ENCODE results near the gene STK24.

GRCh38 chr13:98467263-98467985, 109.5 kb downstream of the STK24 start:
- TF ChIP-seq CTCF (conservative IDR thresholded peaks at IDR 0.05 in 1 of 2, IDR thresholded peaks at IDR 0.05 in 1 of 2; ENCODE audit: low read depth in 1 of 2, low read length in 2 of 2) (no peak), EZH2 (IDR thresholded peaks at IDR 0.05; ENCODE audit: low read length, missing control alignments) (no peak)
